GM21619 (cell line): Measurements from ENCODE around the gene HOXB4.

ENCODE experiments used
- ATAC-seq: cut with Tn5 transposase; IDR thresholded peaks from one replicate; pipeline ENCODE4 v1.9.1; 2021; ENCODE audit not compliant: unreplicated experiment

The HOXB4 gene

GRCh38 chr17:48577946-48578615 is at the start of gene HOXB4:
HOXB4 (minus strand) TSS chr17:48578350; CDS start chr17:48578319, 31 bp downstream.
- ATAC-seq: peak; percentile 44

GRCh38 chr17:48627118-48627597 is 49.0 kb upstream of the HOXB4 start:
- ATAC-seq: no peak

GRCh38 chr17:48626245-48627117 is 48.3 kb upstream of the HOXB4 start, which contains the start of gene HOXB9:
HOXB9 (minus strand) TSS chr17:48626358; CDS start chr17:48626269, 89 bp downstream.
- no peak for ATAC-seq

GRCh38 chr17:48625495-48626244 is 47.5 kb upstream of the HOXB4 start:
- ATAC-seq: no peak

GRCh38 chr17:48624544-48625494 is 46.7 kb upstream of the HOXB4 start:
- no peak for ATAC-seq

- ATAC-seq: no peak
Measured at GRCh38 chr17:48624118-48624517, 46.0 kb upstream of the HOXB4 start.

- ATAC-seq: no peak
Measured at GRCh38 chr17:48623583-48623982, 45.4 kb upstream of the HOXB4 start.

GRCh38 chr17:48622857-48623256 is 44.7 kb upstream of the HOXB4 start:
- ATAC-seq: no peak

GRCh38 chr17:48621410-48622392 is 43.6 kb upstream of the HOXB4 start:
- no peak for ATAC-seq

- ATAC-seq: no peak
Measured at GRCh38 chr17:48620461-48621139, 42.5 kb upstream of the HOXB4 start.

GRCh38 chr17:48619826-48620449 is 41.8 kb upstream of the HOXB4 start:
- ATAC-seq: no peak

- no peak for ATAC-seq
Measured at GRCh38 chr17:48618256-48618896, 40.2 kb upstream of the HOXB4 start.

- no peak for ATAC-seq
Measured at GRCh38 chr17:48617471-48618255, 39.5 kb upstream of the HOXB4 start.

- ATAC-seq: no peak
Measured at GRCh38 chr17:48616717-48617470, 38.7 kb upstream of the HOXB4 start.

GRCh38 chr17:48615963-48616716 is 38.0 kb upstream of the HOXB4 start:
- no peak for ATAC-seq
